Measurements from ENCODE around the gene SEC23IP.

The SEC23IP gene

DNA sequence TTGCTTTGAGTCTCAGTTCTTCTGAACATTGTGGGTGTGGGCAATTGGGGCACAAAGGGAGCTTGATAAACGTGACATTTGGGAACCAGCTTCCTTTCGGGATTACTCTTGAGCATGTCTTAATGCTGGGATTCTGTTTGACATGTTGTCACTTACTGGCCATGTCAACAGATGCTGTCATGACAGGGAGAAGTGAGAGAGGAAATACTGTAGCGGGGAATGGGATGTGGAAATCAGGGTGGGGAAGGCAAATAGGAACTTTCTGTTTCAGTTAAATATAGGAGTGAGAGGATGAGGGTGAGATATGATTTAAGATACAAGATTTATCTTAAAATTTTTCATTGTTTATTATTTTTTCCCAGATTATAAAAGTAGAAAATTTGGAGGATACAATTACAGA, 83.9 kb downstream of the SEC23IP start:
- Histone ChIP-seq H3K18ac (ENCODE audit: low read depth in 1 of 2, low read length in 2 of 2) (no peak overlapping the region), H3K36me3 (ENCODE audit: control insufficient read depth in 1 of 2, insufficient read depth in 2 of 2, low read depth in 1 of 2, low read length in 2 of 2) (no peaks in the 10 kb centered on the region), H4K91ac (ENCODE audit: low read length) (no peak overlapping the region)

DNA sequence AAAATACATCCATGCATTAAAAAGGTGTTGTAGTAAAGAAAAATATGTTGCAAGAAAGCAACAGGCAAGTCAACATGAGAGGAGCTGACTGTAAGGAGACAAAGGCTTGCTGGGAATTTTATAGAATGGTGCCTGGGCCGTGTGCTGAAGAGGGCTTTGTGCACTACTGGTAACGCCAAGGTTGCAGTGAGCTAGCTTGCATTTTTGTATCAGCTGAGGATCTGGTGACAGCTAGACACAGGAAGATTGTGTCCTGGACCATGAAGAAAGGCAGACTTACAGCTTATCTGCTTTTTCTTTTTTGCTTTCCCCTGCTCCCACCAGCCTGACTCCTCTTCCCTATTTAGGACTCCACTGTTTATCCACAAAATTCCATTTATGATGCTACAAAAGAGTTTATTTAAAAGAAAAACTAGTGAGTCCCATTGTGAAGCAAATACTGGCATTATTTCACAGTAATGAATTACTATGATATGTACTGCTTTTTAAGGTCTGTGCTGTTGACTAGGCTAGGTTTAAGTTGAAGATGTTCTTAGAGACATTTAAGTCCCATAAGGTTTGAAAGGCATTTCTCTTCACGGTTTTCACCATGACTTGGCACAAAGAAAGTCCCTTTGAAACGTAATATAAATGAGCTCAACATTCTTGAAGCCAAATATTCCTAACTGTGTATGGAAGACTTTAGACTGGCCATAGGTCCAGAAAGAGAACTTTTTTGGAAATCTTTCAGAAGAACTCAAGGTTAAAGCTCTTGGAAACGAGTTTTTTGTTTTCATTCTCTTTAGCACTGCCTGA, 88.6 kb downstream of the SEC23IP start:
- H3K4me3 ChIP-seq (ENCODE audit: insufficient read depth in 1 of 2, low read depth in 1 of 2, low read length in 2 of 2), result no peak overlapping the region
- DNase-seq, result no peak
- no peaks in the 10 kb centered on the region for H3K4me1 ChIP-seq (ENCODE audit: control insufficient read depth, insufficient read depth, low read depth, low read length)
- no peak overlapping the region for H3K4ac ChIP-seq (ENCODE audit: low read depth in 1 of 2, low read length in 2 of 2)
- peaks cover 7% of the 10 kb centered on the region for H3K9me3 ChIP-seq (ENCODE audit: control insufficient read depth, low read length)
- no peak overlapping the region for H2AK5ac ChIP-seq (ENCODE audit: low read length, severe bottlenecking)
- H3K4me2 ChIP-seq (ENCODE audit: low read length, poor library complexity, severe bottlenecking), result no peak overlapping the region
- H3K9ac ChIP-seq (ENCODE audit: low read length), result no peak overlapping the region
- H4K91ac ChIP-seq (ENCODE audit: low read length), result no peak overlapping the region
- peaks cover 0 to 8% of the 10 kb centered on the region in 2 experiments for H3K27me3 ChIP-seq (ENCODE audit: control insufficient read depth in 1 of 2, insufficient read depth in 1 of 2, low read length in 2 of 2)
- 68% methylated on average over 5 of the region's 5 CpGs for WGBS
- no peak overlapping the region for H3K27ac ChIP-seq (ENCODE audit: low read length, poor library complexity, severe bottlenecking)
- H2BK15ac ChIP-seq (ENCODE audit: low read depth, poor library complexity, severe bottlenecking), result no peak overlapping the region
- no peak overlapping the region for H3K14ac ChIP-seq (ENCODE audit: low read length in 2 of 2)
- no peaks in the 10 kb centered on the region for H3K36me3 ChIP-seq (ENCODE audit: control insufficient read depth in 1 of 2, insufficient read depth in 2 of 2, low read depth in 1 of 2, low read length in 2 of 2)
- H3K23ac ChIP-seq (ENCODE audit: low read length in 2 of 2), result no peak overlapping the region
- no peak overlapping the region for H2BK5ac ChIP-seq (ENCODE audit: low read depth, low read length, poor library complexity, severe bottlenecking)
- H3K18ac ChIP-seq (ENCODE audit: low read depth in 1 of 2, low read length in 2 of 2), result no peak overlapping the region
- no peak overlapping the region for H4K8ac ChIP-seq (ENCODE audit: low read length)
- H2AFZ ChIP-seq (ENCODE audit: low read depth, low read length), result no peak overlapping the region
- no peak overlapping the region for H2BK120ac ChIP-seq (ENCODE audit: low read depth, low read length)
- no peak overlapping the region for H2BK12ac ChIP-seq (ENCODE audit: low read length in 2 of 2)
- H3K79me1 ChIP-seq (replicated peaks; ENCODE audit: low read length, poor library complexity, severe bottlenecking), result no peaks in the 10 kb centered on the region

More for the DNA sequence above, 83.9 kb downstream of the SEC23IP start:
- H3K23ac ChIP-seq (ENCODE audit: low read length in 2 of 2), result no peak overlapping the region
- H2BK5ac ChIP-seq (ENCODE audit: low read depth, low read length, poor library complexity, severe bottlenecking), result no peak overlapping the region
- no peak overlapping the region for H3K14ac ChIP-seq (ENCODE audit: low read length in 2 of 2)
- no peak overlapping the region for H2AK5ac ChIP-seq (ENCODE audit: low read length, severe bottlenecking)
- no peak for DNase-seq
- H4K8ac ChIP-seq (ENCODE audit: low read length), result no peak overlapping the region
- no peaks in the 10 kb centered on the region for H3K79me1 ChIP-seq (replicated peaks; ENCODE audit: low read length, poor library complexity, severe bottlenecking)
- no peak overlapping the region for H2BK15ac ChIP-seq (ENCODE audit: low read depth, poor library complexity, severe bottlenecking)
- no peaks in the 10 kb centered on the region for H3K9me3 ChIP-seq (ENCODE audit: control insufficient read depth, low read length)
- H2BK12ac ChIP-seq (ENCODE audit: low read length in 2 of 2), result no peak overlapping the region
- WGBS, result 73% methylated on average over 3 of the region's 3 CpGs
- H3K4ac ChIP-seq (ENCODE audit: low read depth in 1 of 2, low read length in 2 of 2), result no peak overlapping the region
- H3K4me3 ChIP-seq (ENCODE audit: insufficient read depth in 1 of 2, low read depth in 1 of 2, low read length in 2 of 2), result no peak overlapping the region
- H3K4me1 ChIP-seq (ENCODE audit: control insufficient read depth, insufficient read depth, low read depth, low read length), result no peaks in the 10 kb centered on the region
- H3K27ac ChIP-seq (ENCODE audit: low read length, poor library complexity, severe bottlenecking), result no peak overlapping the region
- no peak overlapping the region for H2AFZ ChIP-seq (ENCODE audit: low read depth, low read length)
- no peak overlapping the region for H2BK120ac ChIP-seq (ENCODE audit: low read depth, low read length)
- H3K4me2 ChIP-seq (ENCODE audit: low read length, poor library complexity, severe bottlenecking), result no peak overlapping the region
- no peak overlapping the region for H3K9ac ChIP-seq (ENCODE audit: low read length)
- peaks cover 0 to 7% of the 10 kb centered on the region in 2 experiments for H3K27me3 ChIP-seq (ENCODE audit: control insufficient read depth in 1 of 2, insufficient read depth in 1 of 2, low read length in 2 of 2)

GRCh38 chr10:119981826-119982225, 89.3 kb downstream of the SEC23IP start:
- H2BK120ac ChIP-seq (ENCODE audit: low read depth, low read length), result no peak overlapping the region
- no peak overlapping the region for H4K8ac ChIP-seq (ENCODE audit: low read length)
- no peak overlapping the region for H2BK5ac ChIP-seq (ENCODE audit: low read depth, low read length, poor library complexity, severe bottlenecking)
- WGBS, result 30% methylated on average over 1 of the region's 1 CpG
- no peak for DNase-seq
- no peak overlapping the region for H4K91ac ChIP-seq (ENCODE audit: low read length)
- no peak overlapping the region for H3K4me3 ChIP-seq (ENCODE audit: insufficient read depth in 1 of 2, low read depth in 1 of 2, low read length in 2 of 2)
- no peak overlapping the region for H3K14ac ChIP-seq (ENCODE audit: low read length in 2 of 2)
- H3K79me1 ChIP-seq (replicated peaks; ENCODE audit: low read length, poor library complexity, severe bottlenecking), result no peaks in the 10 kb centered on the region
- H3K36me3 ChIP-seq (ENCODE audit: control insufficient read depth in 1 of 2, insufficient read depth in 2 of 2, low read depth in 1 of 2, low read length in 2 of 2), result no peaks in the 10 kb centered on the region
- H3K27me3 ChIP-seq (ENCODE audit: control insufficient read depth in 1 of 2, insufficient read depth in 1 of 2, low read length in 2 of 2), result peaks cover 0 to 8% of the 10 kb centered on the region in 2 experiments
- no peak overlapping the region for H3K9ac ChIP-seq (ENCODE audit: low read length)
- H3K4ac ChIP-seq (ENCODE audit: low read depth in 1 of 2, low read length in 2 of 2), result no peak overlapping the region
- no peaks in the 10 kb centered on the region for H3K4me1 ChIP-seq (ENCODE audit: control insufficient read depth, insufficient read depth, low read depth, low read length)
- no peak overlapping the region for H3K18ac ChIP-seq (ENCODE audit: low read depth in 1 of 2, low read length in 2 of 2)
- no peak overlapping the region for H2BK15ac ChIP-seq (ENCODE audit: low read depth, poor library complexity, severe bottlenecking)
- no peak overlapping the region for H2AFZ ChIP-seq (ENCODE audit: low read depth, low read length)
- H2BK12ac ChIP-seq (ENCODE audit: low read length in 2 of 2), result no peak overlapping the region
- no peak overlapping the region for H2AK5ac ChIP-seq (ENCODE audit: low read length, severe bottlenecking)
- peaks cover 7% of the 10 kb centered on the region for H3K9me3 ChIP-seq (ENCODE audit: control insufficient read depth, low read length)
- no peak overlapping the region for H3K4me2 ChIP-seq (ENCODE audit: low read length, poor library complexity, severe bottlenecking)
- no peak overlapping the region for H3K27ac ChIP-seq (ENCODE audit: low read length, poor library complexity, severe bottlenecking)
- H3K23ac ChIP-seq (ENCODE audit: low read length in 2 of 2), result no peak overlapping the region

DNA sequence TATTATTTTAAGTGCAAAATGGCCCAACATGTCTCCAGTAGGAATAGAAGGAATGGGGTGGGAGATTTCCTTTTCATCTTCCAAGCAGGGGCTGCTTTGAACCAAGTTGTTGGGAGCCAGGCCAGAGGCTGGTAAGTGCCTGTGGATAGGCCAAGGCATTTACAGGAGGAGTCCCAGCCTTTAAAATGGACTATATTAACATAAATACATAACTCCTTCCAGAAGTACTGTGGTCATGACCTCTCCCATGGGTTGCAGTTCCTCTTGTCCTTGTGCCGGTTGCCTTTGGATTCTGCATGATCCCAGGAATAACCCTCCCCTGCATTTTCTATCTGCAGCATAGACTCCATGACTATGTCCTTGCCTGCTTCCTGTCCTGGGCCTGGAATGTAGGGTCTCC, 95.8 kb downstream of the SEC23IP start:
- no peak for DNase-seq
- H3K36me3 ChIP-seq (ENCODE audit: control insufficient read depth in 1 of 2, insufficient read depth in 2 of 2, low read depth in 1 of 2, low read length in 2 of 2), result no peaks in the 10 kb centered on the region
- H2BK15ac ChIP-seq (ENCODE audit: low read depth, poor library complexity, severe bottlenecking), result no peak overlapping the region
- H2BK120ac ChIP-seq (ENCODE audit: low read depth, low read length), result no peak overlapping the region
- H2AK5ac ChIP-seq (ENCODE audit: low read length, severe bottlenecking), result no peak overlapping the region
- peaks cover 7% of the 10 kb centered on the region for H3K9me3 ChIP-seq (ENCODE audit: control insufficient read depth, low read length)
- no peaks in the 10 kb centered on the region for H3K4me1 ChIP-seq (ENCODE audit: control insufficient read depth, insufficient read depth, low read depth, low read length)
- H2AFZ ChIP-seq (ENCODE audit: low read depth, low read length), result no peak overlapping the region
- H3K9ac ChIP-seq (ENCODE audit: low read length), result no peak overlapping the region
- no peak overlapping the region for H2BK5ac ChIP-seq (ENCODE audit: low read depth, low read length, poor library complexity, severe bottlenecking)
- WGBS, result 79% methylated on average over 1 of the region's 1 CpG
- H3K27ac ChIP-seq (ENCODE audit: low read length, poor library complexity, severe bottlenecking), result no peak overlapping the region
- no peak overlapping the region for H3K4ac ChIP-seq (ENCODE audit: low read depth in 1 of 2, low read length in 2 of 2)
- no peak overlapping the region for H3K18ac ChIP-seq (ENCODE audit: low read depth in 1 of 2, low read length in 2 of 2)
- H2BK12ac ChIP-seq (ENCODE audit: low read length in 2 of 2), result no peak overlapping the region
- H3K4me2 ChIP-seq (ENCODE audit: low read length, poor library complexity, severe bottlenecking), result no peak overlapping the region
- no peak overlapping the region for H3K14ac ChIP-seq (ENCODE audit: low read length in 2 of 2)
- H3K23ac ChIP-seq (ENCODE audit: low read length in 2 of 2), result no peak overlapping the region
- no peaks in the 10 kb centered on the region for H3K79me1 ChIP-seq (replicated peaks; ENCODE audit: low read length, poor library complexity, severe bottlenecking)
- H4K91ac ChIP-seq (ENCODE audit: low read length), result no peak overlapping the region
- no peak overlapping the region for H3K4me3 ChIP-seq (ENCODE audit: insufficient read depth in 1 of 2, low read depth in 1 of 2, low read length in 2 of 2)
- H4K8ac ChIP-seq (ENCODE audit: low read length), result no peak overlapping the region
- no peaks in the 10 kb centered on the region for H3K27me3 ChIP-seq (ENCODE audit: control insufficient read depth in 1 of 2, insufficient read depth in 1 of 2, low read length in 2 of 2)
